HG02973 (cell line): Measurements from ENCODE around the gene TGM6.
"Not testable (repeated sequence)": the region's sequence is repeated elsewhere in the genome, so short reads cannot be mapped to it uniquely, and the experiment has no call there.

Experiments used
- ATAC-seq: cut with Tn5 transposase; IDR thresholded peaks from one replicate; pipeline ENCODE4 v1.9.1; 2021; ENCODE audit warnings: moderate library complexity; ENCODE audit not compliant: unreplicated experiment

The TGM6 gene

DNA sequence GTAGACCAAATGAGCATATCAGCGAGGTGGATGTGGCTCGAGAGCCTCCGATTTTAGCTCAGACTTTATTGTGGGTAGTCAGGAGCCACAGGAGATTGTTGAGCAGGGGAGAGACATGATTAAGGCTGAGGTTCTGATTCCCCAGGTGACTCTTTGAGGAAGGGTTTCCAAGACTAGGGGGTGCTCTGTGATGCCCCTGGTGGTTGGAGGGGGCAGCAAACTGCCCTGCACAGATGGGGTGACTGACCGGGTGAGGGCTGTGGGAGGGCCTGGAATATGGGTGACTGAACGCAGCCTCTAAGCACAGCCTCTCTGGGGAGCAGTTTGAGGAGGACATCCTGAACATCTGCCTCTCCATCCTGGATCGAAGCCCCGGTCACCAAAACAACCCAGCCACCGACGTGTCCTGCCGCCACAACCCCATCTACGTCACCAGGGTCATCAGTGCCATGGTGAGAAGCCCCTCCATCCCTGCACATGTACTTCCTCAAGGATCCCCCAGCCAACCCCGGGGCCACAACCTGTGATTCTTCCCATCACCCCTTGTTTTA is 17.0 kb downstream of the TGM6 start:
- ATAC-seq = no peak

DNA sequence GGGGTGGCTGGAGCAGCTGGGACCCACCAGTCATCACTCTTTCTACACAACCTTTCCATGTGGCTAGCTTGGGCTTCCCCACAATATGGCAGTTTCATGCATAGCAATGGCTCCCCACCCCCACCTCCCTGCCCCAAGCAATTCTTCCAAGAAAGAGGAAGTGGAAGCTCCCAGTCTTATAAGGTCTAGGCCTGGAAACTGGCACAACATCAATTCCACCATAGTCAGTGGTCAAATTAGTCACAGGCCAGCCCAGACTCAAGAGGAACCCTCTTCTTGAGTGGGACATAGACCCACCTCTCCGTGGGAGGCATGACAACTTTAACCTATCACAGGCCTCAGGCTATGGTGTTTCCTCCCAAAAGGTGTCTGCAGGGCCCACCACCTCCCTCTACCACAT is 17.7 kb downstream of the TGM6 start:
- ATAC-seq = no peak

DNA sequence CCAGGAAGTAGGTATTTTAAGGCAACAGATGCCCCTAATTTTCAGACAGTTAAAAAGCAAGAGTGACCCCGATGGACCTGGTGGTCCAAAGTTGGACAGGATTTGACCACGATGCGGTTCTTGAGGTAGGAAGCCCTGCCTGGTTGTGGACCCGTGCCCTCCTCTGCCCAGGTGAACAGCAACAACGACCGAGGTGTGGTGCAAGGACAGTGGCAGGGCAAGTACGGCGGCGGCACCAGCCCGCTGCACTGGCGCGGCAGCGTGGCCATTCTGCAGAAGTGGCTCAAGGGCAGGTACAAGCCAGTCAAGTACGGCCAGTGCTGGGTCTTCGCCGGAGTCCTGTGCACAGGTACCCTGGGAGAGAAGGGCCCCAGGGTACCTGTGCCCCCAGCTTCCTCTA is 18.7 kb downstream of the TGM6 start:
- no peak for ATAC-seq

DNA sequence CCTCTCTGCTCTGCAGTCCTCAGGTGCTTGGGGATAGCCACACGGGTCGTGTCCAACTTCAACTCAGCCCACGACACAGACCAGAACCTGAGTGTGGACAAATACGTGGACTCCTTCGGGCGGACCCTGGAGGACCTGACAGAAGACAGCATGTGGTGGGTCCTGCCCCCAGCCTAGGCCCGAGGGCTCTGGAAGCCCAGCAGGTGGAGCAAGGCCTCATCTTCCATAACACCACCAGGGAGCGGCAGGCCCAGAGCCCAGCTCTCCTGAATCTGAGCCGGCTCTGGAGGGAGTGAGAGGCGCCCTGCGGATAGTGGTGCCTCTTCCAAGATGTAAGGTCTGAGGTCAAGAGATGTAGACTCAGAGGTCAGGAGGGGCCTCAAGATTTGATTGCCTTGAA is 19.6 kb downstream of the TGM6 start:
- no peak for ATAC-seq

DNA sequence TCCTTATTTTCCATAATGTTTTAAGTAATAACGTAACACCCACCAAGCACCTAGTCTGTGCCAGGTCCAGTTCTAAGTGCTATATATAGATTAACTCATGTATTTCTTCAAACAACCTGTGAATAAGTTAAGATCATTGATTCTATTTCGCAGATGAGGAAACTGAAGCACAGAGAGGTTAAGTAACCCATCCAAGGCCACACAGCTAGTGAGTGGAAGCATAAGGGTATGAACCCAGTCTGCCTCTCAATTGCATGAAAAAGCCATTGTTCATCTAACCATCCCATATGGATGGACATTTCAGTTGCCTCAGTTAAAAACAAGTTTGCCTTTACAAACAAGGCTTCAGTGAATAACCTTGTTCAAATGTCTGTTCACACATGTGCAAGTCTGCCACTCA is 20.8 kb downstream of the TGM6 start:
- ATAC-seq = no peak

DNA sequence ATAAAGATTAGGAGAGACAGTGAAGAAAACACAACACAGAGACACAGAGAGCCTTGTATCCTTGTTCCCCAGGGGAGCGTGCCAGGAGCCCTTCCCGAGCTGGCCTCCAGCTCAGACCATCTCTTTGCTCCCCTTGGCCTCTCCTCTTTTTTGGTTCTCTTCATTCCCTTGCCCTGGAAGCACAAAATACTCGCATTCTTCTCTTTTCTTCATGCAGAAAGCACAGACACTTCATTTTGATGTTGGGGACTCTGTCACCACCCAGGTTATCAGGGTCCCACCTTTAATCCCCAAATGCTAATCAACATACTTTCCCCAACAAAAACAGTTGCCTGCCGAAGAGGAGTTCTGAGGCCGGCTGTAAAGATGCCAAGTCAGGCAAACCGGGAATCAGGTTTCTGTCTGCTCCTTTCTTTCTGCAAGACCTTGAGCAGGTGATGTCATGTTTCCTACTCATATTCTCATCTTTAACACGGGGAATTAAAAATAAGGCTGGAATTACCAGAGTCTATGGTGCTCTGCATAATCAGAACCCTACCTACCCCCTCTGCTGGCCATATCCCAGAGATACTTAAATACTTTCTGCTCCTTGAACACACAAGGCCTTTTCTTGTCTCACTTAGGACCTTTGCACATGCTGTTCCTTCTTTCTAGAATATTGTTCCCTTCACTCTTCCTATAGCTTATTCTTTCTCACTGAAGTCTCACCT is 21.7 kb downstream of the TGM6 start:
- ATAC-seq = no peak

DNA sequence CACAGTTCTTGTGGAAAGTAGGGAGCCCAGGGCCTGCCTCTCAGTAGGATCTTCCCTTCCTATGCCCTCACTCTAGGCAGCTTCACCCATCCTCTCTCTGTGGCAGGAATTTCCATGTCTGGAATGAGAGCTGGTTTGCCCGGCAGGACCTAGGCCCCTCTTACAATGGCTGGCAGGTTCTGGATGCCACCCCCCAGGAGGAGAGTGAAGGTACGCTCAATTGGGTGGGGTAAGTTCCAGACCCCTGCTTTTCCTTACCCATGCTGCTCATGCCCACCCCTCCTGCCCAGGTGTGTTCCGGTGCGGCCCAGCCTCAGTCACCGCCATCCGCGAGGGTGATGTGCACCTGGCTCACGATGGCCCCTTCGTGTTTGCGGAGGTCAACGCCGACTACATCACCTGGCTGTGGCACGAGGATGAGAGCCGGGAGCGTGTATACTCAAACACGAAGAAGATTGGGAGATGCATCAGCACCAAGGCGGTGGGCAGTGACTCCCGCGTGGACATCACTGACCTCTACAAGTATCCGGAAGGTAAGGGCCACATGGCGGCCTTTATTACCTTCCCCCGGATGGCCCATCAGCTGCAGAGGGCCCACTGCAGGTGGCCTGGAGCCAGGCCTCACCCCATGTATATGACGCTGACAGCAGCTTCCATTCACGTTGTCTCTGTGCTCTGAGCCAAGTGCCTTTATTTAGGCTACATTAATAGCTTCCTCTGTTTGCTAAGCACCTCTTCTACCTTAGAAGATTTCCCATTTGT is 22.8 kb downstream of the TGM6 start:
- no peak for ATAC-seq

DNA sequence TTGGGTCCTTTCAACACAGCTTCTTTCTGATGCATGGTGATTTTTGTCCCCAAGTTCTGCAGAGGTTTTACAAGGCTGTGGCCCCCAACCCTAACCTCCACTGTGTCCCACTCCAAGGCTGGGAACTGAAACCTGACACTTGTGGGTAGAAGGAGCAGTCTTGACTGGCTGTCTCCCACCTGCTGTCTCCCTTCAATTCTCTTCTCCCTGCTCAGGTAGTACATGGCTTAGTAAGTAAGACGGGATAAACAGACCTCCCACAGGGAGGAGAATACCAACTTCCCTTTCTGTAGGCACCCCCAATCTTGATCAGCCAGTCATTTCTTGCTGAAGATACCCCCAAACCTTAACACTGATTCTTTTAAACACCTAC is 25.0 kb downstream of the TGM6 start:
- no peak for ATAC-seq

DNA sequence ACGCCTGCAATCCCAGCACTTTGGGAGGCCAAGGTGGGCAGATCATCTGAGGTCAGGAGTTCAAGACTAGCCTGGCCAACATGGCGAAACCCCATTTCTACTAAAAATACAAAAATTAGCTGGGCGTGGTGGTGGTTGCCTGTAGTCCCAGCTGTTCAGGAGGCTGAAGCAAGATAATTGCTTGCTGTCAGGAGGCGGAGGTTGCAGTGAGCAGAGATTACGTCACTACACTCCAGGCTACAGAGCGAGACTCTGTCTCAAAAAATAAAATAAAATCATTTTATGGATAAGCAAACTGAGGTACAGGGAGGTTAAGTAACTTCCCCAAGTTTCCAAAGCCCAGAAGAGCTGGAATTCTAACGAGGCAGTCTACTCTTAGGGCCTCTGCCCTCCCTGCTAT is 26.7 kb downstream of the TGM6 start:
- ATAC-seq = not testable (repeated sequence)

DNA sequence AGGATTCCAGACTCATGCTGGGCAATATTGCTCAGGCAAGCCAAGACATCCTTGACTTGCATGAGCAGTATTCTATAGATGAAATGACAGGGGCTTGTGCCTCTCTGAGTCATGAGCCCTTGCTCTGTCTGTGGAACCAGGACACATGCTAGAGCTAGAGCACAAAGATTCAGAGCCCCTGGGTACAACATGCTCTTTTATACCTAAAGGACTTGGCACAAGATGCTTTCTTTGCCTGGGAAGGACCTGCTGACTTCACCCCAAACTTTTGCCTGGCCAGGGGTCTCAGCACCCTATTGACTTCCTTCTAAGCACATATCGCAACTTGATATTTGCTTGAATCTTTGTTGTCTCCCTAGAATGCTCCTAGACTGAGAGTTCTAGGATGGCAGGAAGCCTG is 27.4 kb downstream of the TGM6 start:
- no peak for ATAC-seq

DNA sequence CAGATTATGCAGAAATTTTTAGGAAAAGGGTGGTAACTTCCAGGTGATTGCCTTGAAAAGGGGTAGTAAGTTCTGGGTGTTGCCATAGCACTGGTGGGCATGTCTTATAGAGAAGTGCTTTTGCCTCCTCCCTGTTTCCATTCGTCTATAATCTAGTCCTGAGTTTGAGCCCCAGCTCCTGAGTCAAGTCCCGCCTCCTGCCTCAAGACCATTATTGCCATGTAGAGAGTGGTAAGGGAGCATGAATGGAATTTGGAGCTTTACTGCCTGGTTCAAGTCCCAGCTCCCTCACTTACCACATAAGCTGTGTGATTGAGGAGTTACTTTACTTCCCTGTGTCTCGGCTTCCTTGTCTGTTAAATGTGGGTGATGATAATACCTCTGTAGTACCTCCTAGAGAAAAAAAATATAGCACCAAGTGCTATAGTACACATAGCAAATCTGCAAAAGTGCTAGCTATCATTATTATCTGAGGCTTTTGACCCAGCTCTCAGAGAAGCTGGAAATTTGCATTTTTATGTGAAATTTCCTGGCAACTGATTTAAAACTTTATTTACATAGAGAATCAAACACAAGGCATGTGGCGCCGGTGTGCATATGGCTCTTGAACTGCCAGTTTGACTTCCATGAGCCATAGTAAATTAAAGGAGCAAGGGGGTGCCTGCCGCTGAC is 36.0 kb downstream of the TGM6 start:
- no peak for ATAC-seq

DNA sequence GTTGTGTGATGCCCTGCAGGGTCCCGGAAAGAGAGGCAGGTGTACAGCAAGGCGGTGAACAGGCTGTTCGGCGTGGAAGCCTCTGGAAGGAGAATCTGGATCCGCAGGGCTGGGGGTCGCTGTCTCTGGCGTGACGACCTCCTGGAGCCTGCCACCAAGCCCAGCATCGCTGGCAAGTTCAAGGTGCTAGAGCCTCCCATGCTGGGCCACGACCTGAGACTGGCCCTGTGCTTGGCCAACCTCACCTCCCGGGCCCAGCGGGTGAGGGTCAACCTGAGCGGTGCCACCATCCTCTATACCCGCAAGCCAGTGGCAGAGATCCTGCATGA is 36.5 kb downstream of the TGM6 start:
- ATAC-seq = no peak

DNA sequence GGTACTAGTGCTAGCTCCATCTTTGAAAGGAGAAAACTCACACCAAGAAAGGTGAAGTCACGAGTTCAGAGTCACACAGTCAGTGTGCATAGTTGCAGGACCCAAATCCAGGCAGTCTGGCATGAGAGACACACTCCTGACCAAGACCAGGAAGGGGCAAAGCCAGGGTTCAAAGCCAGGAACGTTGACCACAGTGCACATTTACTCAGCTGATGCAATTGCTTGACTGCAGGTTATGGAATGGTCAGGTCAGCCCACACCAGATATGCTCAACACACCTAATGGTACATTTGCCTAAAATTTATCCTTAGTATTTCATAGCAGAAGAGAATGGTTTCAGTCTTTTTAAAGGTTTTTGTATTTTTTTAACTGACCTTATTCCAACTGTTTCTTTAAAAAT is 37.7 kb downstream of the TGM6 start:
- no peak for ATAC-seq

DNA sequence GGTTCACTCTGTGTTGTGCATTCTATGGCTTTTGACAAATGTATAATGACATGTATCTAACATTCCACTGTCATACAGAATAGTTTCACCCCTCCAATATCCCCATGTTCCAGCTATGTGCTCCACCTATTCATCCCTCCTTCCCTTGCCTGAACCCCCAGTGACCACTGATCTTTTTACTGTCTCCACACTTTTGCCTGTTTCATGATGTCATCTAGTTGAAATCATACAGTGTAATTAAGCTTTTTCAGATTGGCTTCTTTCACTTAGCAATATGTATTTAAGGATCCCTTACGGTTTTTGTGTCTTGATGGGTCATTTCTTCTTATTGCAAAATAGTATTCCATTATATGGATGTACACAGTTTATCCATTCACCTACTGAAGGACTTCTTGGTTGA is 39.8 kb downstream of the TGM6 start:
- no peak for ATAC-seq

DNA sequence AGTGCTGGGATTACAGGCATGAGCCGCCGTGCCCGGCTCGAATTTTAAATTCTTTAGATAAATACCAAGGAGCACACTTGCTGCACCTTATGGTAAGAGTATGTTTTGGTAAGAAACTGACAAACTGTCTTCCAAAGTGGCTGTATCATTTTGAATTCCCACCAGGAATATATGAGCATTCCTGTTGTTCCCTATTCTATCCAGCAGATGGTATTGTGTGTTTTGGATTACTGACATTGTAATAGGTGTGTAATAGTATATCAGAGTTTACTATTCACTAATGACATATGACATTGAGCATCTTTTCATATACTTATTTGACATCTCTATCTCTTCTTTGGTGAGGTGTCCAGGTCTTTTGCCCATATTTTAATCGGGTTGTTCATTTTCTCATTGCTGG is 40.5 kb downstream of the TGM6 start:
- ATAC-seq = no peak

DNA sequence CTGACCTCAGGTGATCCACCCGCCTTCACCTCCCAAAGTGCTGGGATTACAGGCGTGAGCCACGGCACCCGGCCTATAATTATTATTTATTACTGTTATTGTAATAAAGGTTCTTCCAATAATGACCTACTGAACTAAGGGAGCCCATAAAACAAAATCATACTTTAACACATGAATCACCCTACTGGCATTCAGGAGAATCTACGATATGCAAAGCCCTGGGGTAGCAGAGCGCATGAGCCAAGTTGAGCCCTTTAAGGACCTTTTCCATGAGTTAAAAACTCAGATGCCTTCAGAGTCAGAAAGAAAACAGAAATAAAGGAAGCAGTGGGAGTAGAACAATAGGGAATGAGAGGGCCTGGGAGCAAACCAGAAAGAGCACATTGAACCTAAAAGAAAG is 48.4 kb downstream of the TGM6 start:
- no peak for ATAC-seq

DNA sequence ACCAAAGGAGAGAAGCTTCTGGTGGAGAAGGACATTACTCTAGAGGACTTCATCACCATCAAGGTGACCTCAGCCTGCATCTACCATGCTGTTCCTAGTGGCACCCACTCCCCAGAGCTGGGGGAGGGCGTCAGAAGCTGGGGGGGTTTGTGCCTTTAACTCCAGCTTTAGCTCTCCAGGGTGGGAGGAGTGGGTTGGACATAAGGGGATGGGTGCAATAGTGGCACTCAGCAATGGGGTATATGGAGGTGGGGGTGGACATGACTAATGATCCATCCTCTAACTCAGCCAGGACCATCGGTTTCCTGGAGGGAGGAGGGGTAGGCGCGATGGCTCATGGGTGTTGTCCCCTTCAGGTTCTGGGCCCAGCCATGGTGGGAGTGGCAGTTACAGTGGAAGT is 49.8 kb downstream of the TGM6 start:
- no peak for ATAC-seq

DNA sequence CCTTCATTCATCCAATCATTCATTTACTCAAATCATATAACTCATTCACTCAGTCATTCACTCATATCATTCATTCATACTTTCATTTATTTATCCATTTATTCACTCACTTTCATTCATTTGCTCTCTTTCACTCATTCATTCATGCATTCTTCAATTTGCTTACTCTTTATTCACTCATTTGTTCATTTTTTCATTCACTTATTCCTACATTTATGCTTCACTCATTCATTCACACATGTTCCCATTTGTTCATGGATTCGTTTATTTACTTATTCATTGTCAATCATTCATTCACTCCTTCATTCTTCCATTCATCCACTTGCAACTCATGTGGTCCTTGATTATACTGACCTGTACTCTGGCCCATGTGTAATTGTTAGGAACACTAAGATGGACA is 50.5 kb downstream of the TGM6 start:
- no peak for ATAC-seq

DNA sequence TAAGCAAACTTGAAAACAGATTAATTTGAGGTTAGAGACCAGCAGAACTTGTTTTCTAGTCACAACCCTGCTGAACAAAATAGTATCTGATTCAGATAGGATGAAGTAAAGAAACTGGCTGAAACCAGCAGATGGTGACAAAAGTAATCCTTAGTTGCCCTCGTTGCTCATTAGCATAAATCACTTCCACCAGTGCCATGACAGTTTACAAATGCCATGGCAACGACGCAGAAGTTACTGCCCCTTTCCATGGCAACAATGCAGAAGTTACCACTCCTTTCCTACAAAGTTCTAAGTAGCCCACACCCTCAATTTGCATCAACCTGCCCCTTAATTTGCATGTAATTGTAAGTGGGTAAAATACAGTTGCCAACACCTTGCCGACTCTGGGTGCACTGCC is 66.1 kb downstream of the TGM6 start:
- no peak for ATAC-seq

DNA sequence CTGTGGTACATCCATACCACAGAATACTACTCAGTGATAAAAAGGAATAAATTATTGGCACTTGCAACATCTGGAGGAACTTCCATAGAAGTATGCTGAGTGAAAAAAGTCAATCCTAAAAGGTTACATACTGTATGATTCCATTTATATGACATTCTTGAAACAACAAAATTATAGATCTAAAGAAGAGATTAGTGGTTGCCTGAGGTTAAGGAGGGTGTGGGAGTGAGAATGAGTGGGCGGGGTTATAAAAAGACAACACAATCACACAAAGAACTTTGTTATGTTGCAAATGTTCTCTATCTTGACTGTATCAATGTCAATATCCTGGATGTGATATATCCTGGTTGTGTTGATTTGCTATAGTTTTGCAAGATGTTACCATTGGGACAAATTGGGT is 68.7 kb downstream of the TGM6 start:
- ATAC-seq = no peak

DNA sequence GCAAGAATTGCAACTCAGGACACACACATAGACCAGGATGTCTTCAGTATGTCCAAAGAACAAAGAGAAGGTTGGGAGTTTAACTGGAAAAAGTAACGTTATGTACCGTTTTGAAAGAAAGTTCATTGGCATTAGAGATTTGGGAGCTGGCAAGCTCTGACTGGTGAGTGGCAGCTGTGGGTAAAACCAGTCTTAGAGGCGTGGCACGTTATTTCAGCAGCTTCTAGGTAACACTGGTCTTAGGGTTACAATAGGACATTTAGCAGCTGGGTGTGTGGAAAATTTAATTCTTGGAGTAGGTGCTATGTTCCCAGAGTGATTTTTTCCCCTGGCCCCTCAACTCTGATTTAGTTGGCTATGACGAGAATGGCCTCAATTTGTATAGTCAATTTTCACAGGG is 70.7 kb downstream of the TGM6 start:
- ATAC-seq = no peak
